Osteocyte (in vitro differentiated cells): ENCODE results near the gene MARCHF10. TPM values are rescaled to one million over a fixed set of nuclear protein-coding genes. Genes with fewer than 3 reads are reported as not detected.

Experiments used
- DNase-seq: peaks from one replicate; pipeline ENCODE4 v3.0.0; 2021; ENCODE audit warnings: mixed read lengths; ENCODE audit not compliant: unreplicated experiment; ENCODE audit errors: extremely low spot score
- H3K27ac Mint-ChIP-seq: one replicate; pipeline ENCODE4 v1.8.0; 2021; ENCODE audit warnings: mild to moderate bottlenecking, mixed read lengths; ENCODE audit not compliant: unreplicated experiment
- H3K27me3 Mint-ChIP-seq: one replicate; pipeline ENCODE4 v1.8.0; 2021; ENCODE audit warnings: mixed read lengths; ENCODE audit not compliant: unreplicated experiment
- H3K36me3 Mint-ChIP-seq: one replicate; pipeline ENCODE4 v1.8.0; 2021; ENCODE audit warnings: mixed read lengths; ENCODE audit not compliant: unreplicated experiment
- H3K4me1 Mint-ChIP-seq: one replicate; pipeline ENCODE4 v1.8.0; 2021; ENCODE audit warnings: mixed read lengths; ENCODE audit not compliant: unreplicated experiment
- H3K4me3 Mint-ChIP-seq: one replicate; pipeline ENCODE4 v1.8.0; 2021; ENCODE audit warnings: mild to moderate bottlenecking, moderate library complexity, mixed read lengths; ENCODE audit not compliant: unreplicated experiment
- H3K9me3 Mint-ChIP-seq: one replicate; pipeline ENCODE4 v1.8.0; 2021; ENCODE audit warnings: mixed read lengths; ENCODE audit not compliant: unreplicated experiment
- total RNA-seq: library from RNA; stranded (reverse); gene quantifications from 2 replicates; pipeline ENCODE4 v1.2.1, GENCODE V29; 2021
- TF ChIP-seq, protein P1 (sequence below): fragments of 200-600 bp; sonication (generic); IDR thresholded peaks from 2 replicates; pipeline ENCODE4 v1.5.0; 2021; ENCODE audit warnings: antibody characterized with exemption, mild to moderate bottlenecking, moderate library complexity

Gene MARCHF10
- total RNA-seq, 1 donor from 2014 or later: not detected

DNA sequence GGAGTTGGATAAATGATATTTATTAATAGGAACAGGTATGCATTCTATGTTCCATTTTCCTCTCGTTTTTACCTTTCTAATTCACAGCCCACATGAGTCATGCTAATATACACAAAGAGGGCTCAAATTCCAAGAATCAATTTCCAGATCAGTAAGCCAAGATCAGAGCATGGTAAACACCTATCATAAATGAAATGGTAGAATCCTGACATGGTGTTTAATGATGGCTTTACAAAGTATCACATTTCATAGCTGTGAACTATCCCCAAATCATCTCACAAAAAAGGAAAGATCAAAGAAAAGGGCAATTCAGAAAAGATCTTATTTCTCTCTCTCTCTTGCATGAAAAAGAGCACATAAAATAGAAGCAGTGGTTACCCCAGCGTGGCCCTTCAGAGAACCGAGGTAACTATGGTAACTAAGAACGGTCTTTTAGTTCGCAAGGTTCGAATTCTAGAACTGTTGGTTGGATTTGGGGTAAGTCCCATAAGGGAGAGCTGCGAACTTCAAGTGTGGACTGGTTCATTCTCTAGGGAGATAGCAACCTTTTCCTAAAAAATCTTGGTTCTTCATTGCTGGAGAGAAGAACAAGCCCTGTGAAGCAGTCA lies 73.0 kb downstream of the MARCHF10 start:
- DNase-seq: no peak
- H3K4me3 Mint-ChIP-seq: no peak overlapping the region
- no peaks in the 10 kb centered on the region for H3K36me3 Mint-ChIP-seq
- TF ChIP-seq, protein P1, sequence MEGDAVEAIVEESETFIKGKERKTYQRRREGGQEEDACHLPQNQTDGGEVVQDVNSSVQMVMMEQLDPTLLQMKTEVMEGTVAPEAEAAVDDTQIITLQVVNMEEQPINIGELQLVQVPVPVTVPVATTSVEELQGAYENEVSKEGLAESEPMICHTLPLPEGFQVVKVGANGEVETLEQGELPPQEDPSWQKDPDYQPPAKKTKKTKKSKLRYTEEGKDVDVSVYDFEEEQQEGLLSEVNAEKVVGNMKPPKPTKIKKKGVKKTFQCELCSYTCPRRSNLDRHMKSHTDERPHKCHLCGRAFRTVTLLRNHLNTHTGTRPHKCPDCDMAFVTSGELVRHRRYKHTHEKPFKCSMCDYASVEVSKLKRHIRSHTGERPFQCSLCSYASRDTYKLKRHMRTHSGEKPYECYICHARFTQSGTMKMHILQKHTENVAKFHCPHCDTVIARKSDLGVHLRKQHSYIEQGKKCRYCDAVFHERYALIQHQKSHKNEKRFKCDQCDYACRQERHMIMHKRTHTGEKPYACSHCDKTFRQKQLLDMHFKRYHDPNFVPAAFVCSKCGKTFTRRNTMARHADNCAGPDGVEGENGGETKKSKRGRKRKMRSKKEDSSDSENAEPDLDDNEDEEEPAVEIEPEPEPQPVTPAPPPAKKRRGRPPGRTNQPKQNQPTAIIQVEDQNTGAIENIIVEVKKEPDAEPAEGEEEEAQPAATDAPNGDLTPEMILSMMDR: no peak
- H3K9me3 Mint-ChIP-seq: no peaks in the 10 kb centered on the region
- peaks cover 6% of the 10 kb centered on the region for H3K4me1 Mint-ChIP-seq
- peaks cover 2% of the 10 kb centered on the region for H3K27me3 Mint-ChIP-seq
- no peak overlapping the region for H3K27ac Mint-ChIP-seq

DNA sequence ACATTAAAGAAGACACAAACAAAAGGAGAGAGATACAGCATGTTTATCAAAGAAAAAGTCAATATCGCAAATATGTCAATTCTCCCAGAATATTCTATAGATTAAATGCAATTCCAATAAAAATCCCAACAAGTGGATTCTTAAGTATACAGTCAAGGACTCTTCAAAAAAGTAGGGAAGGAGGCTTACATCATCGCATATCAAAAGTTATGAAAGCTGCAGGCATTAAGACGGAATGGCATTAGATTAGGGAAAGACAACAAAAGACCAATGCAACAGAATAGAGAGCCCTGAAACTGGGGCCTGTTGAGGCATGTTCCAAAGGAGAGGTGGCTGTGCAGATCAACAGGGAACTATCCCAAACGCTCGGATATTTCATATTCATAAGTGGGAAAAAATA lies 76.0 kb downstream of the MARCHF10 start:
- TF ChIP-seq, protein P1: no peak
- H3K4me3 Mint-ChIP-seq: no peak overlapping the region
- H3K27ac Mint-ChIP-seq: no peak overlapping the region
- peaks cover 2% of the 10 kb centered on the region for H3K27me3 Mint-ChIP-seq
- H3K9me3 Mint-ChIP-seq: no peaks in the 10 kb centered on the region
- no peaks in the 10 kb centered on the region for H3K36me3 Mint-ChIP-seq
- no peaks in the 10 kb centered on the region for H3K4me1 Mint-ChIP-seq
- DNase-seq: no peak

DNA sequence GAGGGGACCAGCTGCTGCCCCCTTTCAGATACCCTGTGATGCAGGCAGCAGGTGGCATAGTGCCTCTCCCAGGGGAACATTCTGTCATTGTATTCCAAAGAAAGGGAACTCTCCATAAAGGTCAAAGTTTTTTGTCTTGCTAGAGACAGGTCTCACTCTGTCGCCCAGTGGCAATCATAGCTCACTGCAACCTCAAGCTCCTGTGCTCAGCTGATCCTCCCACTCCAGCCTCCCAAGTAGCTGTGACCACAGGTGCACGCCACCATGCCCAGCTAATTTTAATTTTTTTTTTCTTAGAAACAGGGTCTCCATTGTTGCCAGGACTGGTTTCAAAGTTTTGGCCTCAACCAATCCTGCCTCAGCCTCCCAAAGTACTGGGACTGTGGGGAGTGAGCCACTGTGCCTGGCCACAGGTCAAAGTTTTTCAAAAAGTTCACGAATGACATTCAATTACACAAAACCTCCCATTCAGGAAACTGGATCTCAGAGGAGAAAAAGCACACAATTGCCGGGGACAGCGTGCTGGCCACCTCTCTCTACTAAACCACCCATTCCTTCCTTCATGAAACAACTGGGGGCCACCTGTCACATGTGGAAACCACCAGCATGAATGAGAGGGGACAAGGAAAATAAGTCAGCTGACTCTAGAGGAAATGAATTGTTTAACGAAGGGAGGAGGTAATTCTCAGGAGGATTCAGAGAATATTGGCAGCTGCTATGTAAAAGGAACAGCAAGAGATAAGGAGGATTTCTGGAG lies 80.0 kb downstream of the MARCHF10 start:
- DNase-seq: no peak
- H3K27me3 Mint-ChIP-seq: no peaks in the 10 kb centered on the region
- TF ChIP-seq, protein P1: no peak
- H3K27ac Mint-ChIP-seq: no peak overlapping the region
- peaks cover 5% of the 10 kb centered on the region for H3K4me1 Mint-ChIP-seq
- no peak overlapping the region for H3K4me3 Mint-ChIP-seq
- peaks cover 2% of the 10 kb centered on the region for H3K36me3 Mint-ChIP-seq
- no peaks in the 10 kb centered on the region for H3K9me3 Mint-ChIP-seq

- DNase-seq: no peak
- Mint-ChIP-seq H3K9me3 (no peaks in the 10 kb centered on the region), H3K4me1 (peaks cover 8% of the 10 kb centered on the region), H3K27ac (no peak overlapping the region), H3K27me3 (peaks cover 2% of the 10 kb centered on the region), H3K4me3 (no peak overlapping the region), H3K36me3 (peaks cover 2% of the 10 kb centered on the region)
- TF ChIP-seq, protein P1: no peak
Measured at GRCh38 chr17:62725791-62726249, 82.3 kb downstream of the MARCHF10 start.

DNA sequence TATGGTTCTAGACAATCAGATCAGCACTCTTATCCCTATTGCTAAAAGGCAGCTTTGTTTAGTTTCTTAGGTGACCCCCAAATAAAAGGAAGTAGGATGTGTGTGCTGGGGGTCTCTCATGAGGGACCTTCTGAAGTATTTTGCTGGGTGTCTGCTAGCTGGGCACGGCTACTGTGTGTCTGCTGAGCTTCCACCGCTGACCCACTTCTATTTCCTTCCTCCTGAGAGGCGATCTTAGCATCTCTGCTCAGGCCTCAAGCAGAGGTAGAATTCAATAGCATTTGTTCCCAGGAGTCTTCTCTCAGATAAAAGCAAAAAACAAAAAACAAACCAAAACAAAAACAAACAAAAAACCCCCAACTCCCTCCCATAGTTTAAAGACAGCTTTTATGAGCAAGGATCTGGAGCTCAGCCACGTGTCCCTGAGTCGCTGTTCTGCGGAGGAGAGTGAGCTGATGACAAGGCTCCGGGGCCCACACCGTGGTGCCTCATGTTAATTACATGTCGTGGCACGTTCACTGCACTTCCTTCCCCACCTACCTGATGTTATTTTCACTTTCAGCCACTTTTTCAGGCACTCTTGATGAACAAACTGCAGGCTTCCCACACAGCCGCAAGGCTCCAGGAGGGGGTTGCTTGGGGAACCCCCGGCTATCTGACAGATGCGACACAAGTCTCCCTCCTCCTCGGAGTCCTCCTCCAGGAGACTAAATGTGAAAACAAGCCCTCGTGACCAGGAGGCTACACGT lies 83.5 kb downstream of the MARCHF10 start:
- no peak overlapping the region for H3K27ac Mint-ChIP-seq
- no peak for DNase-seq
- H3K9me3 Mint-ChIP-seq: peaks cover 3% of the 10 kb centered on the region
- TF ChIP-seq, protein P1: no peak
- peaks cover 2% of the 10 kb centered on the region for H3K36me3 Mint-ChIP-seq
- H3K4me3 Mint-ChIP-seq: no peak overlapping the region
- peaks cover 4% of the 10 kb centered on the region for H3K27me3 Mint-ChIP-seq
- peaks cover 8% of the 10 kb centered on the region for H3K4me1 Mint-ChIP-seq
